Measurements from ENCODE around the gene NDUFA12. TPM values are rescaled to one million over a fixed set of nuclear protein-coding genes. Genes with fewer than 3 reads are reported as not detected.
"Not testable (repeated sequence)": the region's sequence is repeated elsewhere in the genome, so short reads cannot be mapped to it uniquely, and the experiment has no call there.

NDUFA12 gene
- total RNA-seq, 1 donor from 2014 or later = 112 TPM

DNA sequence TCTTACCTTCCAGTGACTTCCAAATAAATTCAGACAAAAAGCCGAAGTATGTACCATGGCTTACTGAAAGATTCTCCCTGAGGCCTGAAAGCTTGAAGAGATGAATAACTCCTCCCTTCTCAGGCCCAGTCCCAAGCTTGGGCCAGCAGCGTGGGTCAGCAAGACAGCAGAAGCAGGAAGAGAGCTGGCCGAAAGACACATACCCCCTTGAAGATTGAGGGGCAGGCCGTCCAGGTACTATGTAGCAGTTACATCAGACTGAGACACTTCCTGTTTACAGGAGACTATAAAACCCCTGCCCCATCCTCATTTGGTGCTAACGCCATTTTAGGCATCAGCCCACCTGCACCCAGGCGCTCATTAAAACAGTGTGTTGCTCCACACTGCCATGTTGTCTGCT lies 15.0 kb downstream of the NDUFA12 start:
- H3K4me1 Mint-ChIP-seq (ENCODE audit: low read depth, unreplicated experiment) = peaks cover 16% of the 10 kb centered on the region
- H3K36me3 Mint-ChIP-seq (ENCODE audit: low read depth, unreplicated experiment) = peaks cover 10% of the 10 kb centered on the region
- no peak overlapping the region for H3K27ac Mint-ChIP-seq (ENCODE audit: unreplicated experiment)
- Histone ChIP-seq H3K27me3 (ENCODE audit: insufficient read depth, low read length) (no peaks in the 10 kb centered on the region), H4K20me1 (ENCODE audit: insufficient read depth, low read length) (no peaks in the 10 kb centered on the region), H3K36me3 (ENCODE audit: insufficient read depth, low read length) (peaks cover 3% of the 10 kb centered on the region), H2AFZ (ENCODE audit: low read depth, low read length) (no peak overlapping the region), H3K79me2 (ENCODE audit: insufficient read depth, low read length) (peaks cover 3% of the 10 kb centered on the region), H3K9me3 (ENCODE audit: insufficient read depth, low read depth, low read length) (no peaks in the 10 kb centered on the region), H3K4me1 (ENCODE audit: insufficient read depth, low read length) (peaks cover 6% of the 10 kb centered on the region), H3K4me2 (ENCODE audit: low read length) (no peak overlapping the region), H3K9ac (ENCODE audit: low read length) (no peak overlapping the region), H3K4me3 (ENCODE audit: insufficient read depth, low read depth, low read length) (no peak overlapping the region), H3K27ac (ENCODE audit: low read depth, low read length) (no peak overlapping the region)
- FAIRE-seq (no peak), DNase-seq (ENCODE audit: low read depth) (no peak)
- H3K27me3 Mint-ChIP-seq (ENCODE audit: low read depth, unreplicated experiment) = no peaks in the 10 kb centered on the region
- H3K4me3 Mint-ChIP-seq (ENCODE audit: unreplicated experiment) = no peak overlapping the region
- TF ChIP-seq, protein P1, sequence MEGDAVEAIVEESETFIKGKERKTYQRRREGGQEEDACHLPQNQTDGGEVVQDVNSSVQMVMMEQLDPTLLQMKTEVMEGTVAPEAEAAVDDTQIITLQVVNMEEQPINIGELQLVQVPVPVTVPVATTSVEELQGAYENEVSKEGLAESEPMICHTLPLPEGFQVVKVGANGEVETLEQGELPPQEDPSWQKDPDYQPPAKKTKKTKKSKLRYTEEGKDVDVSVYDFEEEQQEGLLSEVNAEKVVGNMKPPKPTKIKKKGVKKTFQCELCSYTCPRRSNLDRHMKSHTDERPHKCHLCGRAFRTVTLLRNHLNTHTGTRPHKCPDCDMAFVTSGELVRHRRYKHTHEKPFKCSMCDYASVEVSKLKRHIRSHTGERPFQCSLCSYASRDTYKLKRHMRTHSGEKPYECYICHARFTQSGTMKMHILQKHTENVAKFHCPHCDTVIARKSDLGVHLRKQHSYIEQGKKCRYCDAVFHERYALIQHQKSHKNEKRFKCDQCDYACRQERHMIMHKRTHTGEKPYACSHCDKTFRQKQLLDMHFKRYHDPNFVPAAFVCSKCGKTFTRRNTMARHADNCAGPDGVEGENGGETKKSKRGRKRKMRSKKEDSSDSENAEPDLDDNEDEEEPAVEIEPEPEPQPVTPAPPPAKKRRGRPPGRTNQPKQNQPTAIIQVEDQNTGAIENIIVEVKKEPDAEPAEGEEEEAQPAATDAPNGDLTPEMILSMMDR (IDR thresholded peaks at IDR 0.05; ENCODE audit: insufficient read depth, low read depth, low read length) = no peak
- TF ChIP-seq EZH2 (IDR thresholded peaks at IDR 0.05; ENCODE audit: insufficient read depth, low read length) = no peak
- H3K9me3 Mint-ChIP-seq (ENCODE audit: unreplicated experiment) = no peaks in the 10 kb centered on the region

DNA sequence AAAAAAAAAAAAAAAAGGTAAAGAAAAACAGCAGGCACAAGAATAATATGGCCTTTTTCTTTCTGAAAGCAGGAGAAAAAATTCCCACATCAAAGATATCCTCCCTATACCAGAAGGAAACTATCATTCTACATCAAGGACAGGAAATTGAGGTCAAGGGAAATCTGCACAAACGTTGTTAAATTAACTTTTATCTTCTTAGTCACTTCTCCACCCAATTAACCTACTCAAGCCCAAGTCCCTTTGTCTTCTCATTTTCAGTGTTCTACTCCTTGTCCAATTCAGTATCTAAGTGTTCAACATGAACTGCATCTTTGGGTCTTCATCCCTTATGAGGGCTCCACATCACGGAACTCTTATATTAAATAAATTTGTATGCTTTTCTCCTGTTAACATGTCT lies 15.7 kb downstream of the NDUFA12 start:
- no peaks in the 10 kb centered on the region for H3K27me3 ChIP-seq (ENCODE audit: insufficient read depth, low read length)
- Mint-ChIP-seq H3K27ac (ENCODE audit: unreplicated experiment) (no peak overlapping the region), H3K4me3 (ENCODE audit: unreplicated experiment) (no peak overlapping the region), H3K27me3 (ENCODE audit: low read depth, unreplicated experiment) (no peaks in the 10 kb centered on the region), H3K9me3 (ENCODE audit: unreplicated experiment) (no peaks in the 10 kb centered on the region), H3K4me1 (ENCODE audit: low read depth, unreplicated experiment) (peaks cover 22% of the 10 kb centered on the region), H3K36me3 (ENCODE audit: low read depth, unreplicated experiment) (peaks cover 10% of the 10 kb centered on the region)
- H3K9me3 ChIP-seq (ENCODE audit: insufficient read depth, low read depth, low read length) = no peaks in the 10 kb centered on the region
- H3K4me2 ChIP-seq (ENCODE audit: low read length) = no peak overlapping the region
- H4K20me1 ChIP-seq (ENCODE audit: insufficient read depth, low read length) = no peaks in the 10 kb centered on the region
- no peak overlapping the region for H3K27ac ChIP-seq (ENCODE audit: low read depth, low read length)
- FAIRE-seq (no peak), DNase-seq (ENCODE audit: low read depth) (peak; percentile 35)
- peaks cover 3% of the 10 kb centered on the region for H3K36me3 ChIP-seq (ENCODE audit: insufficient read depth, low read length)
- H3K9ac ChIP-seq (ENCODE audit: low read length) = no peak overlapping the region
- H3K4me3 ChIP-seq (ENCODE audit: insufficient read depth, low read depth, low read length) = no peak overlapping the region
- H3K79me2 ChIP-seq (ENCODE audit: insufficient read depth, low read length) = peaks cover 3% of the 10 kb centered on the region
- no peak for TF ChIP-seq EZH2 (IDR thresholded peaks at IDR 0.05; ENCODE audit: insufficient read depth, low read length)
- TF ChIP-seq, protein P1 (IDR thresholded peaks at IDR 0.05; ENCODE audit: insufficient read depth, low read depth, low read length) = no peak
- H2AFZ ChIP-seq (ENCODE audit: low read depth, low read length) = no peak overlapping the region
- peaks cover 12% of the 10 kb centered on the region for H3K4me1 ChIP-seq (ENCODE audit: insufficient read depth, low read length)

DNA sequence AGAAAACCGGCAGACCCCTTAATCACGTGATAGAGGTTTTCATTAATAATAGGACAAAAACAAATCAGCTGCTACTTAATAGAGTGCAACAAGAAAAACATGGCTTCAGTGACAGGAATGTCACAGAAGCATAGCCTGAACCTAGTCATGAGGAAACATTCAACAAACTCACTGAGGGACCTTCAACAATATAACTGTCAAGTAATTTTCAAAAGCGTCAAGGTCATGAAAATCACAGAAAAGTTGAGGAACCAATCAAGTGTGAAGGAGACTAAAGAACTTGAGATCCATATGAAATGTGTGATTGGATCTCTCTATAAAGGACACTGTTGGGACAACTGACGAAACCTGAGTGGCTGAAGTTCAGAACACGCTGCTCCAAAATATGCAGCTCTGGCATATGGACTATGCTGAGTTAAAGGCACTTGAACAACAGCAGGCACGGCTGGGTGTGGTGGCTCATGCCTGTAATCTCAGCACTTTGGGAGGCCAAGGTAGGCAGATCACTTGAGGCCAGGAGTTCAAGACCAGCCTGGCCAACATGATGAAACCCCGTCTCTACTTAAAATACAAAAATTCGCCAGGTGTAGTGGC lies 16.3 kb downstream of the NDUFA12 start:
- Histone ChIP-seq H3K9ac (ENCODE audit: low read length) (no peak overlapping the region), H3K36me3 (ENCODE audit: insufficient read depth, low read length) (peaks cover 1% of the 10 kb centered on the region), H3K27me3 (ENCODE audit: insufficient read depth, low read length) (no peaks in the 10 kb centered on the region), H3K4me3 (ENCODE audit: insufficient read depth, low read depth, low read length) (no peak overlapping the region), H3K27ac (ENCODE audit: low read depth, low read length) (no peak overlapping the region), H4K20me1 (ENCODE audit: insufficient read depth, low read length) (no peaks in the 10 kb centered on the region), H2AFZ (ENCODE audit: low read depth, low read length) (no peak overlapping the region), H3K79me2 (ENCODE audit: insufficient read depth, low read length) (peaks cover 7% of the 10 kb centered on the region), H3K9me3 (ENCODE audit: insufficient read depth, low read depth, low read length) (no peaks in the 10 kb centered on the region), H3K4me2 (ENCODE audit: low read length) (no peak overlapping the region), H3K4me1 (ENCODE audit: insufficient read depth, low read length) (peaks cover 17% of the 10 kb centered on the region)
- H3K27ac Mint-ChIP-seq (ENCODE audit: unreplicated experiment) = no peak overlapping the region
- no peaks in the 10 kb centered on the region for H3K9me3 Mint-ChIP-seq (ENCODE audit: unreplicated experiment)
- H3K4me3 Mint-ChIP-seq (ENCODE audit: unreplicated experiment) = no peak overlapping the region
- H3K27me3 Mint-ChIP-seq (ENCODE audit: low read depth, unreplicated experiment) = no peaks in the 10 kb centered on the region
- H3K36me3 Mint-ChIP-seq (ENCODE audit: low read depth, unreplicated experiment) = peaks cover 8% of the 10 kb centered on the region
- TF ChIP-seq, protein P1 (IDR thresholded peaks at IDR 0.05; ENCODE audit: insufficient read depth, low read depth, low read length) = no peak
- no peak for TF ChIP-seq EZH2 (IDR thresholded peaks at IDR 0.05; ENCODE audit: insufficient read depth, low read length)
- DNase-seq (ENCODE audit: low read depth) (no peak), FAIRE-seq (no peak)
- peaks cover 23% of the 10 kb centered on the region for H3K4me1 Mint-ChIP-seq (ENCODE audit: low read depth, unreplicated experiment)

DNA sequence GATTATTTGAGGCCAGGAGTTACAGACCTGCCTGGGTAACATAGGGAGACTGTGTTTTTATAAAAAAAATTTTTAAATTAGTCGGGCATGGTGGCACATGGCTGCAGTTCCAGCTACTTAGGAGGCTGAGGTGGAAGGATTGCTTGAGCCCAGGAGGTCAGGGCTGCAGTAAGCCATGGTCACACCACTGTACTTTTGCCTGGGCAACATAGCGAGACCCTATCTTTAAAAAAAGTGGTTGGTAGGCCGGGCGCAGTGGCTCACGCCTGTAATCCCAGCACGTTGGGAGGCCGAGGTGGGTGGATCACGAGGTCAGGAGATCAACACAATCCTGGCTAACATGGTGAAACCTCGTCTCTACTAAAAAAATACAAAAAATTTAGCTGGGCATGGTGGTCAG lies 18.4 kb downstream of the NDUFA12 start:
- not testable (repeated sequence) for H3K4me3 Mint-ChIP-seq (ENCODE audit: unreplicated experiment); H3K27me3 ChIP-seq (ENCODE audit: insufficient read depth, low read length); H3K9ac ChIP-seq (ENCODE audit: low read length); H2AFZ ChIP-seq (ENCODE audit: low read depth, low read length); FAIRE-seq; H3K4me3 ChIP-seq (ENCODE audit: insufficient read depth, low read depth, low read length); H4K20me1 ChIP-seq (ENCODE audit: insufficient read depth, low read length); H3K9me3 Mint-ChIP-seq (ENCODE audit: unreplicated experiment); H3K27ac Mint-ChIP-seq (ENCODE audit: unreplicated experiment); H3K36me3 ChIP-seq (ENCODE audit: insufficient read depth, low read length); DNase-seq (ENCODE audit: low read depth); H3K9me3 ChIP-seq (ENCODE audit: insufficient read depth, low read depth, low read length); H3K27me3 Mint-ChIP-seq (ENCODE audit: low read depth, unreplicated experiment); H3K4me2 ChIP-seq (ENCODE audit: low read length); H3K36me3 Mint-ChIP-seq (ENCODE audit: low read depth, unreplicated experiment)
- H3K4me1 ChIP-seq (ENCODE audit: insufficient read depth, low read length) = peaks cover 22% of the 10 kb centered on the region
- H3K4me1 Mint-ChIP-seq (ENCODE audit: low read depth, unreplicated experiment) = peaks cover 31% of the 10 kb centered on the region
- peak overlapping the region; percentile 25 for H3K27ac ChIP-seq (ENCODE audit: low read depth, low read length)
- H3K79me2 ChIP-seq (ENCODE audit: insufficient read depth, low read length) = peaks cover 15% of the 10 kb centered on the region
